ENCODE data around the gene ADSS1.
A peak's percentile ranks its signal among the peaks of the same experiment; 100 is the strongest.

ADSS1 gene

DNA sequence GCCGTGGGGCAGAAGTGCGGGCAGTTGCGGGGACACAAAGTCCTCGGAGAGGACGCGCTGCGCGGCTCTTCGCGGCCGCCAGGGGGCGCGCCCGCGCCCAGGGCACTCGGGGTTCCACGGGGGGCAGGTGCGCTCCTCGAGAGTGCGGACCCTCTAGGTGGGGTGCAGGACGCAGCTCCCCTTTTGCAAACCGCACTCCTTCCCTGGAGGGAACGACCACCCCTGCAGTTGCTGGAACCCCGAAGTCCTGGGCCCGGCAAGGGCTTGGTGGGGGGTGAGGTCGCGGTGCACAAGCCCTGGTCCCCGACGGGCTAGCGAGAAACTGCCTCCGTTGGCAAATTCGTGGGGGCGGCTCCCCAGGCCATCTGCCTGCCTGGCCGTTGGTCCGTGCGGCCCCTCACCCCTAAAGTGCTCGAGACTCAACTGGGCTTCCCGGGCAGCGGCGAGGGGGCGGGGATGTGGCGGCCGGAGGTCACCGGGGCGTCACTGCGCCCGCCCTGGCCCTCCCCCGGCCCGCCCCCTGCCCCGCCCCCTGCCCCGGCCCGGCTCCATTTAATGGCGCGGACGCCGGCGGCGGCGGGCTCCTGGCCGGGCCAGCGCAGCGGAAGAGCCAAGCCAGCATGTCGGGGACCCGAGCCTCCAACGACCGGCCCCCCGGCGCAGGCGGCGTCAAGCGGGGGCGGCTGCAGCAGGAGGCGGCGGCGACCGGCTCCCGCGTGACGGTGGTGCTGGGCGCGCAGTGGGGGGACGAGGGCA lies at the start of gene ADSS1:
TSS of gene ADSS1 (plus strand) at position 579 of the 756 bp plus-strand sequence. CDS start at position 621, 42 bp downstream.
- DNase-seq = peak; percentile 48

DNA sequence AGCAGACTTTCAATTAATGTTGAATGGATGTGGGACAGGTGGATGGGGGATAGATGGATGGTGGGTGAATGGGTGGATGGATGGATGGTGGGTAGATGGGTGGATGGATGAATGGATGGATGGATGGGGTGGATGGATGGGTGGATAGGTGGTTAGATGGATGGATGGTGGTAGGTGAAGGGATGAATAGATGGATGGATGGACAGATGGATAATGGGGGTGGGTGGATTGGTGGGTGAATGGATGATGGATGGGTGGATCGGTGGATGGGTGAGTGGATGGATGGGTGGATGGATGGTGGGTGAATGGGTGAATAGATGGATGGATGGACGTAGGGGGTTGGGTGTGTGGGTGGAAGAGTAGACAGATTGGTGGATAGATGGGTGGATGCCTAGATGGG lies 48.6 kb upstream of the ADSS1 start:
- no peak for DNase-seq

DNA sequence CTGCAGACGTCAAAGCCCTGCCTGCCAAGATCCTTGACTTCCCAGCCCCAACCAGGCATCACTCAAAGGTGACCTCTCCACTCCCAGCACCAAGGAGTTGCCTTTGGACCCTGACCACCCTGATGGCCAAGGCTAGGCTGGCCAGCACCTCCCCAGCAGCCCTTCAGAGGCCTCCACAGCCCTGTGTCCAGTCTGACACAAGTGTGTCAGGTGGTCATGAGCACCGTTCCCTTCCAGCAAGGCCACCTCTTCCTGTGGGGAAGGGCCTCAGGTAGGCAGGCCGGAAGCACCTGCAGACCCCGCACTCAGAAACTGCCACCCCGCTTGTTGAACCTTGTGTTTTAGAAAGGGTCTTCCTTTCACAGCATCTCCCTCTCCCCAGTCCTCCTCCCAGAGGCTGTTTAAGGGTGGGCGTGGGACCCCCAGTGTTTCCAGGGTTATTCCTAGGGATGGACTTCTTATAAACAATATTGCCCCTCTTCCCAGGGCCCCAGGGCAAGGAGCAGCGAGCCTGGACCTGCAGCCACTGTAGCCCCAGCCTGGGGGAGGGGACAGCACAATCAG lies 47.8 kb upstream of the ADSS1 start:
- no peak for DNase-seq

DNA sequence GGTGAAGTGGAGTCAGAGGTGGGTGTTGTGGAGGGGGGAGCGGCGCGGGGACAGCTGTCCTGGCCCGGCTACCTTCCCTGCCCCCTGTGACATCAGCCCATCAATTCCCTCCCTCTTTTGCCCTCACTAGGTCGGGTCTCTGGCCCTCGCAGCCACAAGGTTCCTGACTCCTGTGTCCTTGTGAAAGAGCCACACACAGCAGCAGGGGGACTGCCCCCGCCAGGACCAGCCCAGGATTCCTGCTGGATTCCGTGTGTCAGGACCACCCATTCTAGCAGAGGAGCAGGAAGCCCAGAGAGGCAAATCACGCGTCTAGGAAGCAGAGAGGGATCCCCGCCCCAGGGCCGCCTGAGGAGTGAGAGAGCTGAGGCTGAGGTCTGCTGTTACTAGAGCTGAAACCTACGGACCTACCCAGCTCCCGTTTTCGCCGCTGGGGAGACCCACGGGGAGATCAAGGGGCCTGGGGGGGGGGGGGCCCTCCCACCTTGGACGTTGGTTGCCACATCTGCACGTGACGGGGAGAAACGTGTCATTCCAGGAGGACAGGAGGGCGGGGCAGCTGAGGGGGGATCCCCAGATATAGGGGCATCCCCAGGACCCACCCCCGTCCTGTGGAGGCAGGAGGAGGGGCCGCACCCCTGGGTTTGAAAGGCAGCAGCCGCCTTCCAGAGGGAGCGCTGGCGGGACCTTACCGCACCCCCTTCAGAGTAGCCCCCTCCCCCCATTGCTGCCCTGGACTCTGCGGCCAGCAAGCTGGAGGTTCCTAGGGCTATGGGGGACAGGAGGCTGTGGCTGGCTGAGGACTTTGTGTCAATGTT lies 47.1 kb upstream of the ADSS1 start:
- DNase-seq = peak; percentile 48

GRCh38 chr14:104677512-104678332 lies 46.3 kb upstream of the ADSS1 start:
- DNase-seq = peak; percentile 69

DNA sequence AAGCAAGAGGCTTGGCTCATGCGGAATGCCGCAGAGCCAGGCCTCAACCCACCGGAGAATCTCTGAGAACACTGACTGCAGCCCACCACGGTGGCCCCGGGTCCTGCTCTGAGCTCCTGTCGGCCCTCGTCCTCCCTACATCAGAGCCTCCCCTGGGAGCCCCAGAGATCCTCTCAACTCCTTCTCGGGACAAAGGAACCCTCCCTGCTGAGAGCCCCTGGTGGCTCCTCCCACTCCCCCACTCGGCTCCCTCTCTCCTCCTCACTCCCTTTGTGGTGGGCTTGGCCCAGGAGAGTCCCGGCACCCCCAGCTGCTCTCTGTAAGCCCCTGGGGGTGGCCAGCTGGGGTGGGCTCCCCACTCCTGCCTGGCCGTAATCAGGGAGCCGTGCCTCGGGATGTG lies 45.7 kb upstream of the ADSS1 start:
- no peak for DNase-seq

DNA sequence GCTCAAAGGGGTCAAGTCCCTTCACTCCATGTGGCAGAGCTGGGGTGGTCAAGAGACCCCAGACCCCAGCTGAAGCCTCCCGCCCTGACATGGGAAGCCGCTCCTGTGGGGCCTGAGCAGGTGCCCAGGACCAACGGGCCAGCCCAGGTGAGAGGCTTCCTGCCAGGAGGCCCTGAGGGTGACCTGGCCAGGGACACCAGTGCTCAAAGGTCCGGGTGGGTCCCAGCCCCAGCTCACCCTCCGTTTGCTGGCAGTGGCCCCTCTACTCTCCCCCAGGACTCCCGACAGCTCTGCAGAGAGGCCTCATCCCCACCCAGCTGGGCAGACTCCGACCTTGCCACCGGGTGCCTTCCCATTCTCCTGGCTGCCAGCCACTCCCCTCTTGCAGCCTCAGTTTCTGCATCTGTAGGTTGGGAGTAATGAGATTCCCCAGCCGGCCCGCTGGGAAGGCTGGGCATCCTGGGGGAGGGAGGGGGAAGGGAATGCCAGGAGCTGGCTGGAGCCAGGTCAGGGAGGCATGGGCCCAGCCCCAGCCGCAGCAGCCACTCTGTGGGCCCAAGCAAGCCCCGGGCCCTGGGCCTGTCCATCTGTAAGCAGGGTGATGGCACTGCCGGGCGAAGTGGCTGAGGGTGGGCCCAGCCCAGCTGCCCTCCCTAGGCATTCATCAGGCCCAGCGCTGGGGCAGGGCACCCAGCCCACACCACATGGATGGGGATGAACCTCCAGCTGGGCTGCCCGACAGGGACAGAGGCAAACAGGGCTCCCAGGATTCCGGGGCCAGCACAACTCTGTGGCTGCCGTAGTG lies 44.9 kb upstream of the ADSS1 start:
- no peak for DNase-seq

DNA sequence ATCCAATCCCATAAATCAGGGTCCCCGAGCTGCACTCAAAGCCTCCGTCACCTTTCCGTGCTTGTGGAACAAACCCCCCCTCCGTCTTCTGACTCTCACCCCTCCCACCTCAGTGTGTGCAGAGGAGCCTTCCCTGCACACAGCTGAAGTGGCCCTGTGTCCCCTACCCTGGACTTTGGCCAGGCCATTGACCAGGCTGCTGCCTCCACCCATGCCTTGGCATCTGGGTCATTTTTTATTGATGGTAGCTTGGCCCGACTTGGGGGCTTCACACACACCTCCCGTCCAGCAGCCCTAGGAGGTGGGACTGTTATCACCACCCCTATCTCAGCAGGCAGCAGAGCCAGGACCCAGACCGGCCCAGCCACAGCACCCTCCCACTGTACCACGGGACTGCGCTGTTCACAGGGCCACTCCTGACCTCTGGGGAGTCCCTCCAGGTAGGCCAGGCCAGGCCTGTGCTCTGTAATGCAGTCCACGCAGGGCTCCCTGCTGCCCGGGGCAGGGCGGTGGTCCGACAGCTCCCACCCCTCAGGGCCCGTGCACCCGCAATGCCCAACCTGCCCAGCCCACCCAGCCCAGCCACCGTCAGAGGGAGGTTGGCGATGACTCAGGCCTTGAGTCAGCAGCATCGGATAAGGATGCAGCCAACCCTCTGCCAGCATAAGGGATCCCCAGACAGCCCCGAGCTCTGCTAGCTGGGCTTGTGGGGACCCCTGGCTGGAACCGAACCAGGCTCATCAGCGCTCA lies 43.8 kb upstream of the ADSS1 start:
- DNase-seq = peak; percentile 39

DNA sequence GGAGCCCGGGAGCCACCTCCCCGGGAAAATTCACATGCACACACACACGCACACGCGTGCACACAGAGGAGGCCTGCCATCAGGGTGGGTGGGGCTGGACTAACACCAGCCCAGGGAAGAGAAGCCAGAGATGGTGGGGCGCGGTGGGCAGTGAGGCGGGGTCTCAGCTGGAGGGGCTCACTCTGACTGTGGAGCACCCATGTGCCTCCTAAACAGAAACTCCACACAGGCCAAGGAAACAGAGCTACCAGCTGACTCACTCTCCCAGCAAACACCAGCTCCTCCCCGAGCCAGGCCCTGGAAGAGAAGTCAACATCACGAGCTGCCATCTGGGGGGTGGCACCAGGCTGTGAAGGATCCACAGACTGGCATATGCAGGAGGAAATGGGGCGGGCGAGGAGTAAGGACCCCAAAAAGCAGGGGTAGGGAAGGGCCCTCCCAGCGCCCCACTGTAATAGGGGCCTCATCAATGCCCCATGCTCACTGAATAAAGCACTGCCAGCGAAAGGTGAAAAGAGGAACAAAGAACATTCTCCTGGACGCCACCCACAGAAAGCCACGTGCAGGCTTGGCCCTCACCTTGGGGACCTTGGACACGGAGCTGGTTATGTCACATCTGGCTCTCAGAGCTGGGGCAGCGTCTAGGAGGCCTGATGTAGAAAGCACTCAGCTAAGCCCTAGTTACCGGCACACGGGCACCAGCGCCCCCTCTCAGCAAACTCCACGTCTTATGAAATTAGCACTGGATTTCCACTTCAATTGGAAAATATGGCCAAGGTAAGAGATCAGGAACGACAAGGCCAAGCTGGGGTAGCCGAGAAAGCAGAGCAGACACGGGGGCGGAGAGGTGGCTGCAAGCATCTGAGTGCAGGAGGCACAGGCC lies 43.0 kb upstream of the ADSS1 start:
- peak; percentile 60 for DNase-seq

DNA sequence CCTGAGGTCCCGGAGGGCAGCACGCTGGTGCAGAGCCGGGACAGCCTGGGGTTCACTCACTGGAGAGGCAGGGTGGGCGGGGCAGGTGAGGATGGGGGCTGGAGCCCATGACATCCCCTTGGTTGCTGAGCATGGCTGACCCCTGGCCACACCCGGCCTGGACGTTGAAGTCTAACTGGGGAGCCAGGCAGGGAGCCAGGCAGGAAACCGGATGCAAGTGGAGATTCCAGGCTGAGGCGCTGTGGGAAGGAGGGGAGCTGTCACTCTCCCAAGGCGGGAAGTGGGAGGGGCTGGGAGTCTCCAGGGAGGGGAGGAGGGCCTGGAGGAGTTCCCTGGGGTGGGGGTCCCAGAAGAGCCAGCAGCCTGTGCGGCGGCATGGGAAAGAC lies 42.3 kb upstream of the ADSS1 start:
- no peak for DNase-seq

GRCh38 chr14:104682107-104682593 lies 41.9 kb upstream of the ADSS1 start:
- DNase-seq = no peak

- DNase-seq = no peak
Measured at GRCh38 chr14:104683653-104684448, 40.2 kb upstream of the ADSS1 start.

DNA sequence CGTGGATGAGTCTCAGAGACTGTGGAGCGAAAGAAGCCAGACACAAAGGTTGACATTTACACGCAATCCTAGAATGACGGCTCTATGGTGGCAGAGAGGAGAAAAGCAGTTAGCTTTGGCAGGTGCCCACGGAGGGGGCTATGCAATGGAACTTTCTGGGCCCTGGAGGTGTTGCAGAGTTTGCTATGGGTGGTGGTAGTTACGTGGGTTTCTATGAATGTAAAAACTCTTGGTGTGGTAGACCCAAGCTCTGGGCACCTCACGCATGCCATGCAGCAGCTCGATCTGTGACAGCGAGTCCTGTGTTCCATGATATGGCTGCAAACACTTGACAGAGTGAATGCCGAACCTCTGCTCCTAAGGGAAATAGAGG lies 39.6 kb upstream of the ADSS1 start:
- no peak for DNase-seq

DNA sequence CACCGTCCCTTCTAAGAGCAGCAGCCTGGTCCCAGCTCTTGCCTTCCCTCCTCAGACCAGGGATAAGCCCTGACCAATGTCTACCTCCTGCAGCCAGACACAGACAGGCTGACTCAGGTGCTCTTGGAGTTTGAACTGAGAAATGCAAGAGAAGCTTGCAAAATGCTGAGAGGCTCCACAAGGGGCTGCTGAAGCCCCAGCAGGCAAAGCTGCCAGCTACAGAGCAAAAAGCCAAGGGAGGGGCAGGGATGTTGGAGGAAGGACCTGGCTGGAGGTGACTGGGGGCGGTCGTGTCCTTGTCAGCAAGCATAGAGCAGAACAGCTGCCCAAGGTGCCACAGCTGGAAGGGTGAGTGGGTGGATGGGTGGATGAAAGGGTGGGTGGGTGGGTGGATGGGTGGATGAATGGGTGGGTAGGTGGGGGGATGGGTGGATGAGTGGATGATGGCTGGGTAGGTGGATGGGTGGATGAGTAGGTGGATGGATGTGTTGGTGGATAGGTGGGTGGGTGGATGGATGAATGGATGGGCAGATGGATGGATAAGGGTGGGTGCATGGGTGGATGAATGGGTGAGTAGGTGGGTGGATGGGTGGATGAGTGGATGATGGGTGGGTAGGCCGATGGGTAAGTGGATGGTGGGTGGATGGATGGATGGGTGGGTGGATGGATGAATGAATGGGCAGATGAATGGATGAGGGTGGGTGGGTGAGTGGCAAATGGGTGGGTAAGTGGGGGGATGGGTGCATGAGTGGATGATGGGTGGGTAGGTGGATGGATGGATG lies 38.6 kb upstream of the ADSS1 start:
- DNase-seq = no peak

DNA sequence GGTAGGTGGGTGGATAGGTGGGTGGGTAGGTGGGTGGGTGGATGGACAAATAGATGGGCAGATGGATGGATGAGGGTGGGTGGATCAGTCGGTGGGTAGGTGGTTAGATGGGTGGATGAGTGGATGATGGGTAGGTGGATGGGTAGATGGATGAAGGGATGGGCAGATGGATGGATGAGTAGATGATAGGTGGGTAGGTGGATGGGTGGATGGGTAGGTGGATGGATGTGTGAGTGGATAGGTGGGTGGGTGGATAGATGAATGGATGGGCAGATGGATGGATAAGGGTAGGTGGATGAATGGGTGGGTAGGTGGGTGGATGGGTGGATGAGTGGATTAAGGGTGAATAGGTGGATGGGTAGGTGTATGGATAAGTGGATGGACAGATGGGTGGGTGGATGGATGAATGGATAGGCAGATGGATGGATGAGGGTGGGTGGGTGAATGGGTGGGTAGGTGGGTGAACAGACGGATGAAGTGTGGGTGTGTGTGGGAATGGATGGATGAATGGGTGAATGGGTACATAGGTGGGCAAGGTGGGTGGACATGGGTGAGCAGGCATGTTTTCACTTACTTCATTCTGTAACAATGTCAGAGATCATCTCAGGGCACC lies 37.9 kb upstream of the ADSS1 start:
- no peak for DNase-seq

DNA sequence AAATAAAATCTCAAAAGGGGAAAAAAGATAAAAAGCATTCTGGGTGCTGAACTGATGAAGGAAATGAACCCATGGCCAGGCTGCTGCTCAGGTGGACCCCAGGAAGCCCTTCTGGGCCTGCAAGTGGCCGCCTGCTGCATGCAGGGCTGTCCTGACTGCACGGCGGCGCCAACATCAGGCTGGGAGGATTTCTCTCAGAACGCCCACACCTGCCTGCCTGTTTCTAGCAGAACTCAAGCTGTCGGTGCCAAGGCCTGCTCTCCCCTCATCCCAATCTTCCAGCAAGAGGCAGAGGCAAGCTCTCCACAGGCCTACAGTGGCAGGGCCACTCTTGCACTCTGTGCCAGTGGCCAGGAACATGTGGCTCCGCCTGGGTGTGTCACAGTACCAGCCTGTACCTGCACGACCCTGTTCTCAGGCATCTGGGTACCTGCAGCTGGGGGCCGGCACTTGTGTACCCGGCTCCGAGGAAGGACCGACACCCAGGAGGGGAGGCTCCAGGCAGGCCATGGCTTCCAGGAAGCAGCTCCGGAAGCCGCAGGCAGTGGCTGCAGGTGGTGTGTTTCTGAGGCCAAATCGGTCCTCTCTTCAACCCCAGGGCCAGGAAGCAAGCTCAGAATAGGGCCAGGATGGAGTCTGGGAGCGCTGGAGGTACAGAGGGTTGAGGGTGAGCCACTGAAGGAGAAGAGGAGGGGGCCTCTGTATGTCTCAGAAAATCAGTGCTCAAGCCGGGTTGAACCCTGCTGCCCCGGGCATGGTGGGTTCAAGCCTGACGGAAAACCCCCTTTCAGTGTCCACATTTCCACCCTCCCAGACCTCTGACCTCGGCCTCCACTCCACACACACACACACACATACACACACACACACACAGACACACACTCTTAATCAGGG lies 37.2 kb upstream of the ADSS1 start:
- DNase-seq = no peak
